Bronchial epithelial cell (primary cell): ENCODE results near the gene FAM234B. TPM values are rescaled to one million over a fixed set of nuclear protein-coding genes. Genes with fewer than 3 reads are reported as not detected.

Source experiments
- DNase-seq: peaks from one replicate; pipeline ENCODE4 v3.0.0-alpha.2; 2010; ENCODE audit warnings: low read depth
- FAIRE-seq: peaks from 2 replicates; lab custom pipeline; 2011; peaks lifted over from hg19 to GRCh38; lab: Jason Lieb, UNC
- H3K27me3 ChIP-seq: 2 replicates; pipeline ENCODE4 v1.5.1; 2011; ENCODE audit warnings: low read length; ENCODE audit not compliant: control insufficient read depth, insufficient read depth
- H3K36me3 ChIP-seq: 2 replicates; pipeline ENCODE4 v1.5.1; 2011; ENCODE audit warnings: low read length; ENCODE audit not compliant: control insufficient read depth, insufficient read depth
- H3K4me3 ChIP-seq: 2 replicates; pipeline ENCODE4 v1.5.1; 2011; ENCODE audit warnings: mild to moderate bottlenecking, low read depth, low read length, control low read depth
- CTCF ChIP-seq: IDR thresholded peaks from 2 replicates; pipeline ENCODE4 v1.5.1; 2011; ENCODE audit warnings: mild to moderate bottlenecking, moderate library complexity, low read length, control low read depth, inconsistent platforms; ENCODE audit not compliant: insufficient read depth, severe bottlenecking
- total RNA-seq: library from RNA; depleted of rRNA; stranded (reverse); fragments of >200 nt; gene quantifications from 2 replicates; pipeline ENCODE4 v1.2.1, GENCODE V29; 2014

FAM234B gene
- total RNA-seq, 1 donor from 2014 or later = 2.4 TPM

GRCh38 chr12:13066014-13066413 is 21.8 kb downstream of the FAM234B start:
- no peaks in the 10 kb centered on the region for H3K27me3 ChIP-seq
- no peak for TF ChIP-seq CTCF
- FAIRE-seq (no peak), DNase-seq (no peak)
- peaks cover 1% of the 10 kb centered on the region for H3K36me3 ChIP-seq
- H3K4me3 ChIP-seq = no peak overlapping the region

GRCh38 chr12:13066459-13066858 is 22.3 kb downstream of the FAM234B start:
- Histone ChIP-seq H3K4me3 (no peak overlapping the region), H3K27me3 (no peaks in the 10 kb centered on the region), H3K36me3 (peaks cover under 1% of the 10 kb centered on the region)
- no peak for TF ChIP-seq CTCF
- FAIRE-seq = no peak
- DNase-seq = no peak

- FAIRE-seq (no peak), DNase-seq (no peak)
- TF ChIP-seq CTCF = no peak
- no peaks in the 10 kb centered on the region for H3K27me3 ChIP-seq
- H3K36me3 ChIP-seq = no peaks in the 10 kb centered on the region
- H3K4me3 ChIP-seq = no peak overlapping the region
Measured at GRCh38 chr12:13067322-13067721, 23.1 kb downstream of the FAM234B start.

- FAIRE-seq (no peak), DNase-seq (no peak)
- H3K27me3 ChIP-seq = no peaks in the 10 kb centered on the region
- TF ChIP-seq CTCF = no peak
- no peak overlapping the region for H3K4me3 ChIP-seq
- H3K36me3 ChIP-seq = no peaks in the 10 kb centered on the region
Measured at GRCh38 chr12:13069380-13069779, 25.2 kb downstream of the FAM234B start.

GRCh38 chr12:13071305-13072280 is 27.4 kb downstream of the FAM234B start:
- no peaks in the 10 kb centered on the region for H3K27me3 ChIP-seq
- no peak overlapping the region for H3K4me3 ChIP-seq
- no peak for TF ChIP-seq CTCF
- no peak for FAIRE-seq
- DNase-seq = peak; percentile 71
- H3K36me3 ChIP-seq = no peaks in the 10 kb centered on the region
